GM19467 (cell line): ENCODE results near the gene HOXA6.

Source experiments
- ATAC-seq: cut with Tn5 transposase; IDR thresholded peaks from one replicate; pipeline ENCODE4 v1.9.1; 2021; ENCODE audit warnings: mild to moderate bottlenecking, moderate library complexity; ENCODE audit not compliant: unreplicated experiment

The HOXA6 gene

DNA sequence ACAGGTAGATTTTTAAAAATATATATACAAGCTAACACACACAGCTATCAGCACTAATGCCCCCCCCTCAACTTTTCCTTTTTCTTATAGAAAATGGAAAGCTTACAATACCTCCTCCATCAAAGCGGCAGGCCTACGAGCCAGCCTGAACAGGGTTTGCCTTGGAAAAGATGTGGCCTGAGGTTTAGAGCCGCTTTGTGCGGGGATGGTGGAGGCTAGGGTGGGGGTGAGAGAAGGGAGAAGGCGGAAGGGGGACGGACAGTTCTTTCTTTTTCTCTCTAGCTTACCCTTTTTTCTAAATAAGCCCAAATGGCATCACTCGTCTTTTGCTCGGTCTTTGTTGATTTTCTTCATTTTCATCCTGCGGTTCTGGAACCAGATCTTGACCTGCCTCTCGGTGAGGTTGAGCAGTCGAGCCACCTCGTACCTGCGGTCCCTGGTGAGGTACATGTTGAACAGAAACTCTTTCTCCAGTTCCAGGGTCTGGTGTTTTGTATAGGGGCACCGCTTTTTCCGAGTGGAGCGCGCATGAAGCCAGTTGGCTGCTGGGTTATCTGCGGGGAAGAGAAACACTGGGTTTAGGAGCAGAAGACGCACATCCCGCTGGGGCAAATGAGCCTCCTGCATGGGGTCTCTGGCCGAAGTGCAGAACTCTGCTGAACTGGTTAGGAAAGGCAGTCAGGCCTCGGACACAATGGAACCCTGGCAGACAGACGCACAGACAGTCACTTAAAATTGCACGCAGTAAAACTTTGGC, 15.9 kb upstream of the HOXA6 start:
- ATAC-seq: no peak

DNA sequence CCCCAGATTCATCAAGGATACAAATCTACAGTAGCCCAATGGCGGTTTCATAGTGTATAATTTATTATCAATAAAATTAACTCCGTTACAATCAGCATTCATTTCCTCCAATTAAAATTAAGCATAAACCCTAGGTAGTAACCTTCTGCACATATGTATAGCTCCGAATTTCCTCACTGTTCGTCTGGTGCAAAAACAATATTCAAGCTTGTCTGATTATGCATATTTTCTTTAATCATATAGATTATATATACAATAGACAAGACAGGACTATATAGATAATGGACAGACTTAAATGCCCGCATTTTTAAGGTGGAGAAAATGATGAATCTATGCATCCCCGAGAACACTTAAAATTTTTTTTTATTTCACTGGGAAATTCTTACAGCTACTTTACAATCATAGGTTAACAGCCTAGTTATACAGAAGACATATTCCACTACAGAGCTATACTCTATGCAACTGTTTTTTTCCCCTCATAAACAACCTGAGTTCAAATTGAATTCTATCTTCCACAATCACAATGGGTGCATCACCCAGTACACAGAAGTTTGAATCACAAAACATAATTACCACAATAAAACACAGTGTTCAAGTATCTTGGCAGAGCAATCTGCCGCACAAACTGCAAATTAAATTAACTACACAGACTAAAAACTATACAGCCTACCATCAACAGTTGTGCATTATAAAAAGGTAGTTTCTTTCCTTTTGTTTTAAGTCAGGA, 15.2 kb upstream of the HOXA6 start:
- no peak for ATAC-seq

DNA sequence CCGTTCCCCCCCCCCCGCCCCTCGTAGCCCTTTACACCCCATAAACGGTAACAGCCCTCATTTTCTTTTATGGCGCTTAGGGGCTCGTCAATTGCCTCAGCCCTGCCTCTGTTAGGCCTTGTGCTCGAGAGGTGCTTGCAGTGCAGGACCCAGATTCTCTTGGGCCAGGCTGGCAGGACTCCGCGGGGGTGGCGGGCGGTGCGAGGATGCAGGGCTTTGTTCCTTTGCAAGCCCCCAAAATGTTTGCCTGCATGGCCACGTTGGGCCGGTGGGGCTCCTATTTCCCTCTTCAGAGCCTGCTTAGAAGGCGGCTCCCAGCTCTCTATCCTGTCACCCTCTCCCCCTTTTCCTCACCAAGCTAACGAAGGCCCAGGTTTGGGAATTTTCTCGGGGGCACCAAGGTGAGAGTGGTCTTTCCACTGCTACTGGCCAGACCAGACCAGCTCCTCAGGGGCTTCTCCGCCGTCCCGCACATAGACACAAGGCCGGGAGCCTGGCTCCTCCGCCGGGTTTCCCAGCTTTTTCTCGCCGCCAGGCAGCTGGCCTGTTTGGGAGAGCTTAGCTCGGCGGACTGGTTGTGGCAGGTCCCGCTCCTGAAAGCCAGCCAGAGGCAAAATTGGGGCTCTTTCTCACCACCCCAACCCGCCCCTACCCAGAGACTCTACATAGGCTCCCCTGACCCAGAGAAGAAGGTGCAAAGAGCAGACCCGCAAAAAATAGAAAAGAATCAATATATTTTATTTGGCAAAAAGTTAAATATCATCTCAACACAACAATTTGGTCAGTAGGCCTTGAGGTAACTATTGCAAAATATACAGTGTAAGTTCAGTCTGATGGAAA, 14.4 kb upstream of the HOXA6 start:
- no peak for ATAC-seq

DNA sequence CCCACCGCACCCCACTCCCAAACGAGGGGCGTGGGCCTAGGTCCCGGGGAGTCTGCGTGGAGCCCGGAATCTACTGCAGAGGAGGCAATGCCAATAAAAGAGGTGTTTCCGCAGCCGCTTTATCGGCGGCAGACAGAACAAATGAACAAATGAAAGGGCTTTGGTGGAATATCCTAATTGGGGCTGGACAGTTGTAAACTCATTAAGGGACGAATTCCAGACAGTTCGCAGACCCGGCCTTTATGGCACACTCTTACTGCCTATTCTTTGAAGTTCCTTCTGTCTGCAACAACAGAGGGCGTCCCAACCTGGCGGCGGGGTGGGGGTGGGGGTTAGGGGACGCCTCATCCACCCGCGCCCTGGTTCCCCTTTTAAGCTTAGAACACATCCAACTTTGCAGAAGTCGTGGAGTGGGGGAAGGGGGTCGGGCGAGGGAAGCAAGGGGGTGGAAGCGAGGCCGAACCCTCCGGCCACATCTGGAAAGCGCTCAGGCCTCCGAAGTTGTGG, 13.7 kb upstream of the HOXA6 start:
- no peak for ATAC-seq

DNA sequence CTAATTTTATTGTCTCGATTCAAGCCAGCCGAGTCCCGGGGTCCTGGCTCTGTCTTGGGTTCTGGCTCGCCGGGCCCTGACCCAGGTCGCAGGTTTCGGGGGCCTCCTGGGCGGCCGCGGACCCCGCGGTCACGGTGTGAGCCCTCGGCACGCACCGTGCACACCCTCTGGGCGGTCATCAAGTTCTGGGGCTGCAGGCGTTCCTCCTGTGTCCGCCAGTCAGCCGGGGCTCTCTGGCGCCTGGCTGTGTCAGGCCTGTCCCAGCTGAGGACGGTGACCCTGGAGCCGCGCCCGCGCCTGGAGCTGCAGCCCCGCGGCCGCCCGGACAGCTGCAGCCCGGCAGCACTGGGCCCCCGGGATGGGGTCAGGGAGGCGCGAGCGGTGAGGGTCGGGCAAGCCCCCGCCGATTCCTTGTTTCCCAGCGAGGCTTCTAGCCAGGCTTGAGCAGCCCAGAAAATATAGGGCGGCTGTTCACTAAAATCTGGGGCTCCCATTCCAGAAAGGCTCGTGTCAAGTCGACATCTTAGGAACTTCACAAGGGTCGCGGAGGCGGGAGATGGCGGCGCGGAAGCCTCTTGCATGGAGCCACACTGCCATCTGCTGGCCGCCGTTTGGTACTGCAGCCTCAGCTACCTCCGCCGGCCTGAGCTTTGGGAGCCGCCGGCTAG, 13.1 kb upstream of the HOXA6 start:
- no peak for ATAC-seq

DNA sequence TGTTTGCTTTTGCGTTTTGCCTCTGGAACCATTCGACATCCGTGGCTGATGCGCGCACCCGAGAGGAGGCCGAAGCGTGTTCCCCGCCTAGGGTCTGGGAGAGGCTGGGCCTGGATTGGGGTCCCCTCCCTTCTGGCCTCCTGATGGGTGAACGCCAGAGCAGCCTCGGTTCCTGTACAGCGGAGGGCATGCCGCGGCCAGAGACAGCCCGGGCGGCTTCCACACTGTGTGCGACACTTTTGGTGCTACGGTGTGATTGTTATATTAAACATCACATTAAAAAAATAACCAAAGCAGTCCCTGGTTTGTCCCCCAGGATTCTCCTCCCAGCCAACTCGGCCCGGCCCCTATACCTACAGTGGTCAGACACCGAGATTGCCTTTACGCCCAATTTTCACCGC, 12.6 kb upstream of the HOXA6 start:
- no peak for ATAC-seq

DNA sequence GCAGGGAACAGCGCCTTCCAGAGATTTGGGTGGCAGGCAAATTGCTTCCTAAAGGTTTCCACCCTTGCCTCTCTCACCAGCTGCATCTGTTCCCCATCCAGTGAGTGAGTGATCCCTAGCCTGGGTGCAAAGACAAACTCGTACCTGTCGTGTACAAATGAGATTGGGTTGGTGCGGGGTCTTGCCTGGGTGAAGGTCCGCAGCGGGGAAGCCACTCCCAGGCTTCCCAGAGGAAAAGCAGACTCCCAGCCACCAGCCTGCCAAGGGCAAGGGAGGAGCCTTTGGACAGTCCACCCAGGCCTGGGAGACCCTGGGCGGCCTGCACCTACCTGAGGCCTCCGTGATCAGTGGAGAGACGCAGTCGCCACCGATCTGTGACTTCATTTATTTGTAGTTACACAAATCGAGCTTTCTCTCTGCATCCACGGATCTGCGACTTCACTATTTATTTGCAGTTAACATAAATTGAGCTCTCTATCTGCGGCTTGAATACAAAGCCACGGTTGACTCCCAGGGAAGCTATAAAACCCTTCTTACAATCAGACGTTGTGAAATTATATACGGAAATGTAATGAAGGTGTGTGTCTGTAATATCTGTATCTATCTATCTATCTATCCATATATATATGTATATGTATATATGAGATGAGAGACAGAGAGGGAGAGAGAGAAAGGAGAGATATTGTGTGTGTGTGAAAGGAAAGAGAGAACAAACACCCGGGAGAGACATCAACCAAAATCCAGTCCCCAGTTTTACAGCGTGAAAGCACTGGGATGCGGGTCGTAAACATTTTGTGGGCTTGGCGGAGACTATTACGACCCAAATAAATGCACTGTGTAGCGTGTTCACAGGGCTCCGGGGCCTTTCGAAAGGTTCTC, 11.9 kb upstream of the HOXA6 start:
- ATAC-seq: no peak

DNA sequence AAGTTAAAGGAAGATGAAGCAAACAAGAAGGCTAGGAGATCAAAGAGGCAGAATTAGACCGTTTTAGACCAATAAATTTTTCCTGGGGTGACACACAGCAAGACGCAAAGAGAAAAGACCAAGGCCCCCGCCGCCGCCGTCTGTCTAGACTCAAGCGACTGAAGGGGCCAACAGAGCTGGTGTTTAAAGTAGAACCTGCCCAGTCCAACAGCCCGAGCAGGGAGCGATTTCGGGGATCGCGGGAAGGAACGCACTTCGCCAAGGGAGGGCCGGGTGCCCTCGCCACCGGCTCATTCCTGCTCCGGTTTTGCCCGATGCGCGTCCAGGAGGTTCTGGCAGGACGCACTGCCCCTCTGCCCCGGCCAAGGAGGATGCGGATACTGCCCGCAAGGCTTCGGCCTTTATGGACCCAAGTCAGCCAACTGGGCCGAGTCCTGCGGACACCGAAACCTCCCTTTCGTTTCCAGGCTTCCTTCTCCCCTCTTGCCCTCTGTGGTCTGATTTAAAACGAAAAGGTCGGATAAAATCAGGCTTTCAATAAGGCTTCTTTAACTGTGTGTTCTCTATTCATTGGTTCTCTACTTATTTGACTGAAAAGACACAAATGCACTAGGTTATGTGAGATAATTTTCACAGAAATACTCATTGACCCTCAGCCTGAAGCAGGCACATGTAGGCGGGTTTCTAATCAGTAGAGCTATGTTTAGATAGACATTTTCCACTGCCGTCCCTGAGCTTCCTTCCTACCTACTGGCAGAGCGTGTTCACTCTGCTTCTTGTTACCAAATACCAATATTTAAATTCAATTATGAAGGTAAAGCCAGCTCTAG, 11.1 kb upstream of the HOXA6 start:
- no peak for ATAC-seq

DNA sequence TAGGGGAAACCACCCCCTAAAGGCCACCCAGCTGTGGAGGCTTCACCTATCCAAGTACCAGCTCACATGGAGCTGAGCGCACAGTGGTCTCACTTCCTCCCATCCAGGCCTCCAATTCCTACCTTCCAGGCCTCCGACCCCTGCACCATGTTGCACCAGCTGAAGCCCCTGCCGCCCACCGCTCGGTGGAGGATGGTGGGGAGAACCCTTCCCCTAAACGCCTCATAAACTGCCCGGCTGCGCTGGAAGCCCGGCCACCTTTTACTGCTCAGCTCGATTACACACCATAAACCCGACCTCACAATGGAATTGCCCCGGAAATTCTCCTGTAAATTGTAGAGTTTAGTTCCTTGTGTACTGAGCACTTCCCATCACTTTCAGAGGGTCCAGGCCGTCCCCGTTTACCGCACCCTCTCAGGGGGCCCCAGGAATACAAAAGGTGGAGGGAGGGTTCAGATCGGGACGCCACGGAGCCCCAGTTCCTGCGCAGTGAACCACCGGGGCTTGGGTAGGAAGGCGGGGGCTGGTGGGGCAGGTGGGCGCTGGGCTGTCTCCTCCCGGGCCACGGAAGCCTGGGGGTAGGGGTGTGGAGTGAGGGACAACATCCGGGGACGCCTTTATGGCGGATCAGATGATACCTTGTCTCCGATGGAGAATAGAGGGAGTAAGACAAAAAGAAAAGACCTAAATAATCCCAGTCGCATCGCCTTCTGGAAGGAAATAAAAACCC, 10.3 kb upstream of the HOXA6 start:
- no peak for ATAC-seq

DNA sequence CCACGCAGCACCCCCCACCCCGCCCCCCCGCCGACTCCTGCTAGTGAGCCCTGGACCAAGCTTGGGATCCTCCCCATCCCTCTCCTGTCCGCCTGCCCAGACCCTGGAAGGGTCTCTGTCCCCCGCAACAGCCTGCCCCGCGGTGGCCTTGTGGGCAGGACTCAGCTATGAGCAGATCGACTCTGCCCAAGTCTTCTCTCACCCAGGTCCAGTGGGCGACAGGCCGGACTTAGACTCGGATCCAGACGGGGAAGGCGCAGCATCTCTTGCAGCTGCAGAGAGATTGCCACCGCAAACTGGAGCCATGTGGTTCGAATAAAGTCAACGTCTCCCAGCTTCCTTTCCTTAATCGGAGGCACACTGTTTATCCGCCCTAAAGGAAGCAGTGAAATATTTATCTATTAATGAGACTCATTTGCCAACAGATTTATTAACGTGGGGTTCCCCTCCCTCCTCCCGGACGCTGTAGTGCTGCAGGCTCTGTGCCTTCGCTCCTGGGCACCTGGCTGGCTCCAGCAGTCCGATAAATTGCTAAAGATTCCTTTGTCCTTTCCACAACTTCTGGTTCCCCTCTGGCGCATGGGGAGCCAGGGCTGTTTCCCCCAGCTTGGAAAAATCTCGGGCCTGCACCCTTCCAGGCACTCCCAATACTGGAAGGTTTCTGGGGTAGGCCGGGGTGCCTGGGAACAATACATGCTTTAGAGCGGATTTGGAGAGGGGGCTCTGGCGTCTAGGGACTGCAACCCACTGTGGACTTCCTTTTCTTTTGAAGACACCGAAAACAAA, 9.5 kb upstream of the HOXA6 start:
- no peak for ATAC-seq

DNA sequence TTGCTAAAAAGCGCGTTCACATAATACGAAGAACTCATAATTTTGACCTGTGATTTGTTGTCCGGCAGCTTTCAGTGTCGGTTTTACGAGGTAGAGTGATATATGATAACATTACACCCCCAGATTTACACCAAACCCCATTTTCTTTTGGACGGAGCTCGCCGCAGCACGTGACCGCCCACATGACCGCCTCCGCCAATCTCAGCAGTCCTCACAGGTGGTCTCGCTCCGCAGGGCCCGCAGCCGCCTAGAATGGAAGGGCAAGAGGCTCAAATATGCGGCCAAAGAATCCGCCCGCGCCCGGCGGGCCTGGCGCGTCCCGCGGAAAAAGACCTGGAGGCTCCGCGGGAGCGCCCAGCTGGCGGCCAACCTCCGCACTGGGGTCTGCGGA, 8.9 kb upstream of the HOXA6 start, which contains the start of gene HOXA7:
Gene HOXA7 (minus strand): TSS at position 168 of the 391 bp plus-strand sequence. CDS start 130 bp downstream, at position 38.
- no peak for ATAC-seq

DNA sequence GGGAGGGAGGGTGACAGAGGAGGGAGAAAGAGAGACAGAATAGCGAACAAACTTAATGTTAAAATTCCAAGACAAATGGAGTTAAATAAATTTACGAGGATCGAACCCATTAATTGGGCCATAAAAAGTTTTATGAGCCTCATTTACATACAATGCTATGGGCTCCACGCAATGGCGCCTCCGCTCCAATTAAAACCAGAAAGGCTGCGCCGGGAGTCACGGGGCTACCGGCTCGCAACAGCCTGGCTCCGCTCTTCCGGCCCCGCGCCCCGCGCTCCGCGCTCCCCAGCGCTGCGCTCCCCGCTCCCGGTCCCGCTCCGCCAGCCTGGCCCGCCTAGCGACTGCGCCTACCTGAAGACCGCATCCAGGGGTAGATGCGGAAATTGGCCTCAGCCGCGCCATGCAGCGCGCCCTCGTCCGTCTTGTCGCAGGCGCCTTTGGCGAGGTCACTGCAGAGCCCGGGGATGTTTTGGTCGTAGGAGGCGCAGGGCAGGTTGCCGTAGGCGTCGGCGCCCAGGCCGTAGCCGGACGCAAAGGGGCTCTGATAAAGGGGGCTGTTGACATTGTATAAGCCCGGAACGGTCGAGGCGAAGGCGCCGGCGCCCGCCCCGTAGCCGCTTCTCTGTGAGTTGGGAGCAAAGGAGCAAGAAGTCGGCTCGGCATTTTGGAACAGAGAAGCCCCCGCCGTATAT, 8.4 kb upstream of the HOXA6 start:
- no peak for ATAC-seq

DNA sequence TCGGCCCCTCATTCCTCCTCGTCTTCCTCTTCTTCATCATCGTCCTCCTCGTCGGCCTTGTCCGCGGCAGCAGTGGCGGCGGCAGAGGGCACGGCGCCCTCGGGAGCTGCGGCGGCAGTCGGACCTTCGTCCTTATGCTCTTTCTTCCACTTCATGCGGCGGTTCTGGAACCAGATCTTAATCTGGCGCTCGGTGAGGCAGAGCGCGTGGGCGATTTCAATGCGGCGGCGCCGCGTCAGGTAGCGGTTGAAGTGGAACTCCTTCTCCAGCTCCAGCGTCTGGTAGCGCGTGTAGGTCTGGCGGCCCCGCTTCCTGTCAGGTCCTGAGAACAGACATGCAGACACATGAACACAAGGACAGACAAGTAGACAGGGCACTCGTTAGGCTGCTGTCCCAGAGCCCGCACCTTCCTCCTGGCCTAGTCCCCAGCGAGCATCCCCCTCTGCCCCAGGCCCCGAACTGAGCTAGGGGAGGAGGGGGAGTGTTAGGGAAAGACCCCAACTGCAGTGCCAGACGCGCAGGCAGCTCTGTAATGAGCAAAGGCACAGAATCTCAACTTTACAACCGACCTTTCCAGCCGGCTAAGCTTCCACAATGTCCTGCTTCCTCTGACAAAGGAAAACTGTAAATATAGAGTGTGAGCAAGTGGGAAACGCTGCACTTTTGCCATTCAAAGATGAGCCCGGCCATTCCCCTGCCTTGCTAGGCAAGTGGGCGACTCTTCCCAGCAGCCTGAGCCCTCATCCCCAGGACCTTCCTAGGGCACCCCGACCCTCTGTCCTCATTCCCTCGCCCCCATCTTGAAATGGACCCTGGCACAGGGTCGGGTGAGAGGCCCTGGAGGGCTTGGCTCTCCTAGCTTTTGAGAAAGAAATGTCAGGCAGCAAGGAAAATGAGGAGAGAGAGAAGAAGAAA, 7.6 kb upstream of the HOXA6 start:
- ATAC-seq: no peak

DNA sequence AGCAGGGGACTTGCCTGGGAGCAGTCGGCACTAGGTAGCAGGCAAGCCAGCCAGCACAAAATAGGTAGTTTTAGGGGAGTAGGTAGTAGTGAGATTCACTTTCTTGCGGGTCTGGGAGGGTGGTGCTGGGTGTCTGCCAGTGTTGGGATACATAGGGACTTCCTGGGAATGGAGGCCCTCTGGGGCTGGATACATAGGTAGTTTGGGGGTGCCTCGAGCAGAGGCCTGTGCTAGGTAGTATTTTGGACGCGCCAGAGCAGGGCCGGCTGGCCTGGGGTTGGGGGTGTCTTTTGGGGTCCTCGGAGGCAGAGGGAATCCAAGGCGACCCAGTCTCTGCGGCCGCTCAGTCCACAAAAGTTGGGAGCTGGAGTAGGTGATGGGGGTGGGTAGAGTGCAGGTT, 6.8 kb upstream of the HOXA6 start:
- no peak for ATAC-seq

DNA sequence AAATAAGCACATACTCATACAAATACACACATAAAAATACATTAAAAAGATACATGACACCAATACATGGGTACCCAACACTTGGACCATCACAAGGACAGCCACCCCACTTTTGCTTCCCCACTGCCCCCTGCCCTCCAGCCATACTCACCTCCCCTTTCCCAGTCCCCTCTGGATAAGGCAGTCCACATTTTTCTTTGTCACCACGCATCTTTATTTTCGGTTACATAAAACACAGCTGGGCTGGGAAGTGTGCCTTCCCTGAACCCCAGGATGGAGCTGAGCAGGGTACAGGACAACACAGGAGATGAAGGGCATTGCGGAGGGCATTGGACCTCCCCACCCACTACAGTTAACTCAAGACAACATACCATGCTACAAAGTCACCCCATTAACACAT, 6.0 kb upstream of the HOXA6 start:
- no peak for ATAC-seq
